Measurements from ENCODE around the gene DCBLD1.
"Not testable (repeated sequence)": the region's sequence is repeated elsewhere in the genome, so short reads cannot be mapped to it uniquely, and the experiment has no call there.

The DCBLD1 gene

DNA sequence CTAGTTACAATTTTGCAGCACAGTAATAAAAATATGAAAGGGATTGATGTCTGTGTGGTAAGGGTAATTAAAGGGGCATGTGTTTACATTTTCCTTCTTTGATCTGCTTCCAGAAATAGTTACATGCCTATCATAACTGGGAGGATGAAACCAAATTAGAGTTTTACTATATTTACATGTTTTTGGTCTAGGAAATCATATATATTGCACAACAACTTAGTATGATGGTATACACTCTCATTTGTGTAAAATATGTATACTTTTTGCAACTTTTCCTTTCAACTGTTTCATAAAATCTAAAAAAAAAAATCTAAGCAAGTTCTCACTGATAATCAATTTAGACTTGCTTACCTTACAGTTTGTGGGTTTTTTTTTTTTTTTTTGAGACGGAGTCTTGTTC, 32.2 kb downstream of the DCBLD1 start:
- no peaks in the 10 kb centered on the region for H3K36me3 ChIP-seq (ENCODE audit: low read length)
- no peak overlapping the region for H3K9ac ChIP-seq (ENCODE audit: low read length)
- H3K9me2 ChIP-seq (replicated peaks; ENCODE audit: insufficient read depth, low read length) = no peaks in the 10 kb centered on the region
- H3K4me2 ChIP-seq (ENCODE audit: low read depth, low read length, poor library complexity, severe bottlenecking) = no peak overlapping the region
- H3K4me3 ChIP-seq (ENCODE audit: insufficient read depth, low read length, poor library complexity, severe bottlenecking) = no peak overlapping the region
- no peak overlapping the region for H2AFZ ChIP-seq (ENCODE audit: low read depth, low read length, severe bottlenecking)
- no peak for TF ChIP-seq EZH2phosphoT487 (conservative IDR thresholded peaks at IDR 0.05; ENCODE audit: low read length)
- TF ChIP-seq, protein P1, sequence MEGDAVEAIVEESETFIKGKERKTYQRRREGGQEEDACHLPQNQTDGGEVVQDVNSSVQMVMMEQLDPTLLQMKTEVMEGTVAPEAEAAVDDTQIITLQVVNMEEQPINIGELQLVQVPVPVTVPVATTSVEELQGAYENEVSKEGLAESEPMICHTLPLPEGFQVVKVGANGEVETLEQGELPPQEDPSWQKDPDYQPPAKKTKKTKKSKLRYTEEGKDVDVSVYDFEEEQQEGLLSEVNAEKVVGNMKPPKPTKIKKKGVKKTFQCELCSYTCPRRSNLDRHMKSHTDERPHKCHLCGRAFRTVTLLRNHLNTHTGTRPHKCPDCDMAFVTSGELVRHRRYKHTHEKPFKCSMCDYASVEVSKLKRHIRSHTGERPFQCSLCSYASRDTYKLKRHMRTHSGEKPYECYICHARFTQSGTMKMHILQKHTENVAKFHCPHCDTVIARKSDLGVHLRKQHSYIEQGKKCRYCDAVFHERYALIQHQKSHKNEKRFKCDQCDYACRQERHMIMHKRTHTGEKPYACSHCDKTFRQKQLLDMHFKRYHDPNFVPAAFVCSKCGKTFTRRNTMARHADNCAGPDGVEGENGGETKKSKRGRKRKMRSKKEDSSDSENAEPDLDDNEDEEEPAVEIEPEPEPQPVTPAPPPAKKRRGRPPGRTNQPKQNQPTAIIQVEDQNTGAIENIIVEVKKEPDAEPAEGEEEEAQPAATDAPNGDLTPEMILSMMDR (IDR thresholded peaks at IDR 0.05; ENCODE audit: insufficient read depth, low read length, poor library complexity, severe bottlenecking) = no peak
- no peaks in the 10 kb centered on the region for H3F3A ChIP-seq (ENCODE audit: insufficient read depth)
- H3K9me3 ChIP-seq (ENCODE audit: insufficient read depth, low read length) = no peaks in the 10 kb centered on the region
- H3K79me2 ChIP-seq (ENCODE audit: insufficient read depth, low read length) = no peaks in the 10 kb centered on the region
- no peaks in the 10 kb centered on the region for H4K20me1 ChIP-seq (ENCODE audit: low read depth, low read length)
- no peak overlapping the region for H3K27ac ChIP-seq (ENCODE audit: low read depth, low read length)
- no peaks in the 10 kb centered on the region for H3K27me3 ChIP-seq (ENCODE audit: low read length)

DNA sequence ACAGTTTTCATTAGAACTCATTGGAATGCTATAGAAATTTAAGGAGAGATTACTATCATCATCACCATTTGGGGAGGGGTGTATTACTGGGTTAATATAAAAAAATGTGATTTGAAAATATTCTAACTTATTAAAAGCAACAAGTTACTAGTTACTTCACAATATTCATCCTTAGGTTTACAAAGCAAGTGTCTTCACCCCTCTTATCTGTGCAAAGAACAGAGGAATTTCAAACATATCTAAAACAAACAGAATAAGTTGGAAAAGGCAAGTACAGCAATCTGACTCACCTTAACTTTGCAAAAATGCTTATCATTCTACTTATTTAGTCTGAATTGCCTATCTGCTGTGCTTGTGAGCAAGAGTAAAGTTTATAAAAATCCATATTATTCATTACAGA, 32.9 kb downstream of the DCBLD1 start:
- Histone ChIP-seq H3K4me2 (ENCODE audit: low read depth, low read length, poor library complexity, severe bottlenecking) (no peak overlapping the region), H3F3A (ENCODE audit: insufficient read depth) (no peaks in the 10 kb centered on the region), H3K9me2 (replicated peaks; ENCODE audit: insufficient read depth, low read length) (no peaks in the 10 kb centered on the region), H3K9ac (ENCODE audit: low read length) (no peak overlapping the region), H3K36me3 (ENCODE audit: low read length) (no peaks in the 10 kb centered on the region), H3K27ac (ENCODE audit: low read depth, low read length) (no peak overlapping the region), H3K4me3 (ENCODE audit: insufficient read depth, low read length, poor library complexity, severe bottlenecking) (no peak overlapping the region), H4K20me1 (ENCODE audit: low read depth, low read length) (no peaks in the 10 kb centered on the region), H2AFZ (ENCODE audit: low read depth, low read length, severe bottlenecking) (no peak overlapping the region), H3K79me2 (ENCODE audit: insufficient read depth, low read length) (no peaks in the 10 kb centered on the region), H3K9me3 (ENCODE audit: insufficient read depth, low read length) (no peaks in the 10 kb centered on the region), H3K27me3 (ENCODE audit: low read length) (no peaks in the 10 kb centered on the region)
- TF ChIP-seq, protein P1 (IDR thresholded peaks at IDR 0.05; ENCODE audit: insufficient read depth, low read length, poor library complexity, severe bottlenecking) = no peak
- no peak for TF ChIP-seq EZH2phosphoT487 (conservative IDR thresholded peaks at IDR 0.05; ENCODE audit: low read length)

DNA sequence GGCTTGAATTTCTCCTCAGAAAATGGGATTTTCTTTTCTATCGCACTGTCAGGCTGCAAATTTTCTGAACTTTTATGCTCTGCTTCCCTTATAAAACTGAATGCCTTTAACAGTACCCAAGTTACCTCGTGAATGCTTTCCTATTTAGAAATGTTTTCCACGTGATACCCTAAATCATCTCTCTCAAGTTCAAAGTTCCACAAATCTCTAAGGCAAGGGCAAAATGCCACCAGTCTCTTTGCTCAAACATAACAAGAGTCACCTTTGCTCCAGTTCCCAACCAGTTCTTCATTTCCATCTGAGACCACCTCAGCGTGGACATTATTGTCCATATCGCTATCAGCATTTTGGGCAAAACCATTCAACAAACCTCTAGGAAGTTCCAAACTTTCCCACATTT, 35.5 kb downstream of the DCBLD1 start:
- not testable (repeated sequence) for H3K9me3 ChIP-seq (ENCODE audit: insufficient read depth, low read length); H3K9me2 ChIP-seq (replicated peaks; ENCODE audit: insufficient read depth, low read length); H3K27me3 ChIP-seq (ENCODE audit: low read length); H2AFZ ChIP-seq (ENCODE audit: low read depth, low read length, severe bottlenecking); H3F3A ChIP-seq (ENCODE audit: insufficient read depth); H3K9ac ChIP-seq (ENCODE audit: low read length); H4K20me1 ChIP-seq (ENCODE audit: low read depth, low read length); H3K79me2 ChIP-seq (ENCODE audit: insufficient read depth, low read length); H3K4me2 ChIP-seq (ENCODE audit: low read depth, low read length, poor library complexity, severe bottlenecking); H3K27ac ChIP-seq (ENCODE audit: low read depth, low read length); H3K36me3 ChIP-seq (ENCODE audit: low read length); H3K4me3 ChIP-seq (ENCODE audit: insufficient read depth, low read length, poor library complexity, severe bottlenecking)

DNA sequence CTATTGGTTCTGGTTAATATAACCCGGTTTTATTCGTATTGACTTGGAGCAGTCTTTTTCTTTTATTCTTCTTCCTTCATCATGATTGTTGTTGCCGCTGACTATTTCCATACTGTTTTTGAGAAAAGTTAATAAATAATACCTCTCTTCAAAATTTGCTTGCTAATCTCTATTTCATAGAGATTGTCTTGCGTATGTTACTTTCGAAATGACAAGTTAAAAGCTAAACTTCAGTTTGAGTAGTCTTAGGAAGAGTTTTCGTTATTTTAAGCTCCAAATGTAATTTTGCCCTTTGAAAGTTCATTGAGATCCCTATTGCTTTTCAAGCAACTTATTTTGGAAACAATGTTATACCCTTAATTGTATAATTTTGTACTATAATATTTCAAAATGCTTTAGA, 36.4 kb downstream of the DCBLD1 start:
- Histone ChIP-seq H3K36me3 (ENCODE audit: low read length) (no peaks in the 10 kb centered on the region), H3K9ac (ENCODE audit: low read length) (no peak overlapping the region), H3K27me3 (ENCODE audit: low read length) (no peaks in the 10 kb centered on the region), H2AFZ (ENCODE audit: low read depth, low read length, severe bottlenecking) (no peak overlapping the region), H4K20me1 (ENCODE audit: low read depth, low read length) (no peaks in the 10 kb centered on the region), H3K9me3 (ENCODE audit: insufficient read depth, low read length) (no peaks in the 10 kb centered on the region), H3K4me2 (ENCODE audit: low read depth, low read length, poor library complexity, severe bottlenecking) (no peak overlapping the region), H3K9me2 (replicated peaks; ENCODE audit: insufficient read depth, low read length) (no peaks in the 10 kb centered on the region), H3K27ac (ENCODE audit: low read depth, low read length) (no peak overlapping the region), H3F3A (ENCODE audit: insufficient read depth) (no peaks in the 10 kb centered on the region), H3K4me3 (ENCODE audit: insufficient read depth, low read length, poor library complexity, severe bottlenecking) (no peak overlapping the region), H3K79me2 (ENCODE audit: insufficient read depth, low read length) (no peaks in the 10 kb centered on the region)
- TF ChIP-seq, protein P1 (IDR thresholded peaks at IDR 0.05; ENCODE audit: insufficient read depth, low read length, poor library complexity, severe bottlenecking) = no peak
- TF ChIP-seq EZH2phosphoT487 (conservative IDR thresholded peaks at IDR 0.05; ENCODE audit: low read length) = no peak
